Left lobe of liver (tissue), 2 donors: Measurements from ENCODE around the gene PRKAR1B. TPM values are rescaled to one million over a fixed set of nuclear protein-coding genes. Genes with fewer than 3 reads are reported as not detected.
"Not testable (repeated sequence)": the region's sequence is repeated elsewhere in the genome, so short reads cannot be mapped to it uniquely, and the experiment has no call there.

Experiments
- ATAC-seq: fragments of 200-7000 bp; cut with Tn5 transposase; one replicate; pipeline ENCODE4 v1.9.1; 2020; ENCODE audit warnings: mild to moderate bottlenecking, moderate library complexity
- DNase-seq: peaks from one replicate; pipeline ENCODE4 v3.0.0-alpha.2; 2020; ENCODE audit warnings: low spot score
- total RNA-seq: library from RNA; stranded (reverse); gene quantifications from one replicate; pipeline ENCODE4 v1.2.1, GENCODE V29; 2021
- donor health status: DM: no; HTN: no; CAD: no; lungs with moderate emphysema.
- donor health status: DM: no; HTN: yes; CAD: no.

PRKAR1B gene
- total RNA-seq, 1 donor from 2014 or later = 7.0 TPM

DNA sequence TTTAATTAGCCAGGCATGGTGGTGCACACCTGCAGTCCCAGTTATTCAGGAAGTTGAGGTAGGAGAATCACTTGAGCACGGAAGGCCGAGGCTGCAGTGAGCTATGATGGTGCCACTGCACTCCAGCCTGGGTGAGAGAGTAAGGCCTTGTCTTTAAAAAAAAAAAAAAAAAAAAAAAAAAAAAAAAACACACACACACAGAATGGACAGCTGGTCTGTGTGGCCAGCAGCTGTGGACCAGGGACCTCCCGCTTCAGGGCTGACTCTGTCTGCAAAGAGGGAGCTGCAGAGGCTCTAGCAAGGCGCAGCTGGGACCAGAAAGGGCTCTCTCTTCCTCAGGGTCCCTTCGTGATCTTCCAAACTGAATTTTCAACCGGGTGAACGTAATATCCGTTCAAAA, 54.2 kb downstream of the PRKAR1B start:
- ATAC-seq (no peak), DNase-seq (no peak)

DNA sequence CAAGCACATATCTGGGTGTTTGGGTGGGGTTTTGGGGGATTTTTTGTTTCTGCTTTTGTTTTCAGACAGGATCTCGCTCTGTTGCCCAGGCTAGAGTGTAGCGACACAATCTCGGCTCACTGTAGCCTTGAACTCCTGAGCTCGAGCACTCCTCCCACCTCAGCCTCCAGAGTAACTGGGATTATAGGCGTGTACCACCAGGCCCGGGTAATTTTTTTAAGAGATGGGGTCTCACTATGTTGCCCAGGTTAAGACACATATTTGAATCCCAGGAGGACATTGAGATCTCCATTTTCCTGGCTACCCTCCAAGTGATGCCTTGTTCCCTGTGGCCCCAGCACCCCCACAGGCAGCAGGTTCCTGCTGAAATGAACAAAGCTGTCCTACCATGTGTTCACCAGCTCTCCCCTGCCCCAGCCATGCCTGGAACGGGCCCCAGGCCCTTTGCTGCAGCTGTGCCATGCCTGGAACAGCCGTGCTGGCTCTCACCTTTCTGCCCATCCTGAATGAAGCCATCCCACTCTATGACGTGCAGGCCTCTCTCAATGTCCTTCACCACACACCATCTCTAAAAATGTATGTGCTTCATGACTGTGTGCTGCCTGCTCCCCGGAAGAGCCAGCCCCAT, 55.6 kb downstream of the PRKAR1B start:
- DNase-seq = no peak

DNA sequence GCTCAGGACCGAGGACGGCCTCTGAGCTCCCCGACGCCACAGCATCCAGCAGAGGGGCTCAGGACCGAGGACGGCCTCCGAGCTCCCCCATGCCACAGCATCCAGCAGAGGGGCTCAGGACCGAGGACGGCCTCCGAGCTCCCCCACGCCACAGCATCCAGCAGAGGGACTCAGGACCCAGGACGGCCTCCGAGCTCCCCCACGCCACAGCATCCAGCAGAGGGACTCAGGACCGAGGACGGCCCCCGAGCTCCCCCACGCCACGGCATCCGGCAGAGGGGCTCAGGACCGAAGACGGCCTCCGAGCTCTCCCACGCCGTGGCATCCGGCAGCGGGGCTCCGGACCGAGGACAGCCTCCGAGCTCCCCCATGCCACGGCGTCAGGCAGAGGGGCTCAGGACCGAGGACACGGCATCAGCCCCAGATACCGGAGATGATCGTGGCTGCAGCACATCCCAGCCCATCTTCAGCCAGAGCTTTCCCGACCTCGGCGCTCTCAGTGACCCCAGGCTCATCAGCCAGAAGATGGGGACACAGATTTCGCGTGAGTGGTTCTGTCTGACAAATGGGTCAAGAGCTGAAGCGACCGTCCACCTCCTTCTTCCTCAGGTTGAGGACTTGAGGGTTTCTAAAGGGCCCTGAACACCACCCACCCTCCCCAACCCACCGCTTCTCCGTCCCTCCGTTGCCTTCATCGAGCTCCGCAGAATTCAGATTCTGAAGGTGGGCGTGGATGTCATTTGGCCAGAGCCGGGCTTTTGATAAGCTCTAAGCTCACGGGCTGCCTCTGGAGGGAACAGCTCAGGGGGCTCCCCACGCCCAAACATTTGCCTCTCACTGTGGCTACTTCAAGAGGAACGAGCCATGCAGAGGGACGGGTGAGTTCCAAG, 56.3 kb downstream of the PRKAR1B start:
- DNase-seq (no peak), ATAC-seq (no peak)

More for the DNA sequence above, 55.6 kb downstream of the PRKAR1B start:
- no peak for ATAC-seq

DNA sequence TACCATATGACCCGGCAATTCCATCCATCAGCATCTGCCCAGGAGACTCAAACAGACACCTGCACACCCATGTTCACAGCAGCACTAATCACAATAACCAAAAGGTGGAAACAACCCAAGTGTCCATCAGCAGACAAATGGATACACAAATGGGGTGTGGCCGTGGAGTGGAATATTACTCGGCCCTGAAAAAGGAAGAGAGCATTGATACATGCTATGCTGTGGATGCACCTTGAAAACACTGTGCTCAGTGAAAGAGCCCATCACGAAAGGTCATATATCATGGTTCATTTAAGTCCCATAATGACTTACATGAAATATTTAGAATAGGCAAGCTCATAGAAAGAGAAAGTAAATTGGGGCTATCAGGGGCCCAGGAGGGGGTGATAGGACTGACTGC, 58.1 kb downstream of the PRKAR1B start:
- DNase-seq = no peak
- ATAC-seq = no peak

DNA sequence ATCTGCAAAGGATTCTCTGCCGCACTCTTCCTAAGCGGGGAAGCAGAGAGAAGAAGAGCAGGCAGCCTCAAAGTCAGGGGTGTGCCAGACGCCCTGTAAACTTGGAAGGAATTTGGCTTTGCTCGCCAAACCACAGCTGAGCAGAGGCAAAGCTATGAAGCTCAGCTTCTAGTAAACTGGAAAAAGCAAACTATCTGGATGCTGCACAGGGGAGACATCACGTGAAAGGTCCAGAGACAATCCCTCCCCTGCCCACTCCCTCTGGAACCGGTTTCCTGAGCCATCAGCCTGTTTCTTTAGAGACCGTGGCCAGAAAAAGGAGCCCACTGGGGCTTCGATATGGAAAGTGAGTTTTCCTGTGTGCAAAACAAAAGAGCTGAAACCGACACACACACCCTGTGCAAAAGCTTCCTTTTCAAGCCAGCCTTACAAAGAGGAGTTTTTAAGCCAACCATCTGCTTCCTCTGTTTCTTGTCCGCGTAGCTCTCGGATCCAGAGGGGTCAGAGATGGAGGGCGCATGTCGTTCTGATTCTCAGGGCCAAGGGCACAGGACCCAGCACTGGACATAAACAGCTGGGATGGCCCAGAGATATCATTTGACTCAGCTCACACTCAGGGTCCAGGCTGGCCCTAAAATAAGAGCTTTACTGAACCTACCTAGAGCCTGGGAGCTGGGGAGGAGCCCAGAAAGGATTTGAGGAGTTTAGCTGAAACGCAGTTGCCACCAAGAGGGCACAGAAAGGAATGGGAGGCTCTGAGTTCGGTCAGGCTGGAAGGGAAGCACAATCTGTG, 58.7 kb downstream of the PRKAR1B start:
- ATAC-seq (peak; percentile 18), DNase-seq (no peak)

DNA sequence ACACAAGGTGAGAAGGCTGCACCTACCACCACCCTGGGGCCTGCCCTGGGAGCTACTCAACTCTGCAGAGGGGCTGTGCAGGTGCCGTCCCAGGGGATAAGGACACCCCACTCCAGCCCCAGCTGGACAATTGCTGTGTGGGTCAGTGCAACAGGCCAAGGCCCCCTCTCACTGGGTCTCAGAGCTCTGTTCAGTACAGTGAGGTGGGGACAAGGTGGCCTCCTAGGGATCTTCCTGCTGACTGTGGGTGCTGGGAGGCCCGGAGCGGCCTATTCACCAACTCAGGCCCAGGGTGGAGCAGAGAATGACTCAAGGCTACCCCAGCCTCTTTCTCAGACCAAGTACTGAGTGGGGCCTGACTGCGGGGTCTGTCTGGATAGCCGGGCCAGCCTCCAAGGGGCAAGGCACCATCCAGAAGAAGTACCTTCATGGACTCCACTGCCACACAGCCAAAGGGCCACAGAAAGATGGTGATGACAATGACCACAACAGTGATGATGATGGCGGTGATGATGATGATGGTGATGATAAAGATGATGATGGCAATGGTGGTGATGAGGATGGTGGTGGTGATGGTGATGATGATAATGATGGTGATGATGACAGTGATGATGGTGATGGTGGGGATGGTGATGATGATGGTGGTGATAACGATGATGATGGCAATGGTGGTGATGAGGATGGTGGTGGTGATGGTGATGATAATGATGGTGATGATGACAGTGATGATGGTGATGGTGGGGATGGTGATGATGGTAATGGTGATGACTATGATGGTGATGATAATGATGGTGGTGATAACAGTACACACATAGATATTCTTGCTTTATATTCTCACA, 60.4 kb downstream of the PRKAR1B start:
- no peak for ATAC-seq
- no peak for DNase-seq

DNA sequence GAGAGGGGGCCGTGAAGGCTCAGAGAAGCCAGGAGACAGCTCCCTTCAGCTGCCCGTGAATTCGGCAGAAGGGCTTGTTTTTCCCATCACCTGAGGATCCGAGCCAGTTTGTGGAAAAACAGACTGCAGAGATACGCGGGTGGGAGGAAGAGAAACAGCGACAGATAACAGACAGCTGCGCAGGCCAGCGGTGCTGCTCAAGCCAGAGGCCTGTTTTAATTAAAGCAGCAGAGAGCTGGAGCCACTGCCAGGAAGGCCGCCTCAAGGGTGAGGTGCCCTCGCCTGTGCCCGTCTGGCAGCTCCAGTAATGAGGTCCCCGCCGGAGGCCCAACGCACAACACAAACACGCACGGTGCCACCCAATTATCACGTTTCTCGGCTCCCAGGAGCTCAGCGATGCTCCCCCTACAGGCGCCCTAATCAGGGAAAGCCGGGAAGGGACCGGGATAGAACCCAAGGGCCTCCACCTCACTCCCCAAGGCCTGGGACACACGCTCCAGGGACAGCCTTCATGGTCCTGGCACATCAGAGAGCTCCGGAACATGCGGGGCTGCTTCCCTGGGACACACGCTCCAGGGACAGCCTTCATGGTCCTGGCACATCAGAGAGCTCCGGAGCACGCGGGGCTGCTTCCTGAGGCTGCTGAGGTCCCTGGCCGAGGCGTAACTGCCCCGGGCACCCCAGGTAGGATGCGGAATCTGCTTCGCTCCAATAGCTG, 61.2 kb downstream of the PRKAR1B start:
- DNase-seq (no peak), ATAC-seq (peak; percentile 25)

DNA sequence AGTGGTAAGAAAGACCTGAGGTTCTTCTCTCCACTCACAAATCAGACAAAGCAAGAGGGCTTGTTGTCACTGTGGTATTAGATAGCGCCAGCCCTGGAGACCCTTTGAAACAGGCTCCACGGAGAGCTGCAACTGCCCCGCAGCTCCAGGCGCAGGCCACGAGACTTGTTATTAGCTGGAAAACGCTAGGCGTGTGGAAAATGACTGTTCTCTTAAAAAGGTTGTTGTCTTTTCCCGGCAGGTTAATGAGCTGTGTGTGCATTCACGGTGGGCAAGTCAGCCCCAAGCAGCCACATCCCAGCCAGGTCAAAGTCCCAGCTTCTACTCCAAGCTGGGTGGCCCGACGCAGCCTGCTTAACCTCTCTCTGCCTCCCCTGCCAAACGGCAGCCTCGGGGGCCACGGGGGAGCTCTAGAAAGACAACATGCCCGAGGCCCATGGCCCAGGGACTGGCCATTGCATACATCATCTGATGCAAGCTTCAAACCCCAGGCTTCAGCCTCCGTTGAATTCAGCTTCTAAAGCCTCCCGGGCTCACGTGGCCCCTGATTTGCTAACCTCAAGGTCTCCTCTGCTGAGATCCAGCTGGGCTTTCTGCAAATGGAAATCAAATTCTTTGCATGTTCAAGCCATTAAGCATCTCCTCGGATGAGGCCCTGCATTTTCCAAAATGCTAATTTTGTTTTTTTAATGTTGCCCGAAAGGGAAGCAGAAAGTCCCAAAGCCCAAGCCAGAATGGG, 61.9 kb downstream of the PRKAR1B start:
- DNase-seq = no peak
- no peak for ATAC-seq

DNA sequence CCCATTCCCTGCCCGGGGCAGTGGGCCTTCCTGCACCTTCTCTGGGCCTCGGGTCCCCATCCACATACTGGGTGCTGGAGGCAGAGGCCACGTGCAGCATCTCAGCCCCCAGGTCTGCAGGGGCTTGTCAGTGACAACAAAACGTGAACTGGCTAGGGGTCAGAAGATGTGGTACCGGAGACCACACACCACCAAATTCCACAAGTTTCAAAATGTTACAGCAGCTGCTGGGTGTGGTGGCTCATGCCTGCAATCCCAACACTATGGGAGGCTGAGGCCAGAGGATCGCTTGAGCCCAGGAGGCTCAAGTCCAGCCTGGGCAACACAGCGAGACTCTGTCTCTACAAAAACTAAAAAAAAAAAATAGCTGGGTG, 62.7 kb downstream of the PRKAR1B start:
- DNase-seq = no peak

DNA sequence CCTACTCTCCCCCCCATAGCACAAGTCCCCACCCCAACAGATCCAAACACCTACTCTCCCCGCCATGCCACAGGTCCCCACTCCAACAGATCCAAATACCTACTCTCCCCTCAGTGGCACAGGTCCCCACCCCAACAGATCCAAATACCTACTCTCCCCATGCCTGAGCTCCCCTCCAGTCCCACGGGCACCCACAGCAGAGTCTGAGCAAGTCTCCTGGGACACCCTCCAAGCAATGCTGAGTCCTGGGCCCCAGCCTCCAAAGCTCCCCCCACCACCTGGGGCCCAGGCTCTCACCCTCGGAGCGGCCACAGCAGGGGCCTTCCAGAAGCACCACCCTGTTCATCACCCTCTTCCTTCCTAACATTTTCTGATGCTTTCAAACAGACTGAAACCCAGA, 64.5 kb downstream of the PRKAR1B start:
- DNase-seq (no peak), ATAC-seq (no peak)

More for the DNA sequence above, 62.7 kb downstream of the PRKAR1B start:
- no peak for ATAC-seq

DNA sequence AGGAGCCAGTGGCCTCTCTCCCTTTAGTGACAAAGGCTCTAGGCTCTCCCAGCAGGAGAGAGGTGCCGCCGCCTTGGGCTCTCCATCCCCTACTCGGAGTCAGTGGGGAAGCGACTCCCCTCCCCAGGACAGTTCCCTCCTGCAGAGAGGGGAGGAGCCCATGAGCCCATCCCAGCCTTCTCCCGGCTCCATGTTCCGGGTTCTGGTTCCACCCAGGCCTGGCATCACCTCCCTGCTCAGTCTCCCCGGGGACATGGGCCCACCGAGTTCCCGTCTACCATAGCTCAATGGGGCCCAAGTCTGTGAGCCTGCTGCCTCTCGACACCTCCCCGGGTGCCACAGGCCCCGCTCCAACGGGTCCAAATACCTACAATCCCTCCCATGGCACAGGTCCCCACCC, 67.1 kb downstream of the PRKAR1B start:
- ATAC-seq (no peak), DNase-seq (no peak)

DNA sequence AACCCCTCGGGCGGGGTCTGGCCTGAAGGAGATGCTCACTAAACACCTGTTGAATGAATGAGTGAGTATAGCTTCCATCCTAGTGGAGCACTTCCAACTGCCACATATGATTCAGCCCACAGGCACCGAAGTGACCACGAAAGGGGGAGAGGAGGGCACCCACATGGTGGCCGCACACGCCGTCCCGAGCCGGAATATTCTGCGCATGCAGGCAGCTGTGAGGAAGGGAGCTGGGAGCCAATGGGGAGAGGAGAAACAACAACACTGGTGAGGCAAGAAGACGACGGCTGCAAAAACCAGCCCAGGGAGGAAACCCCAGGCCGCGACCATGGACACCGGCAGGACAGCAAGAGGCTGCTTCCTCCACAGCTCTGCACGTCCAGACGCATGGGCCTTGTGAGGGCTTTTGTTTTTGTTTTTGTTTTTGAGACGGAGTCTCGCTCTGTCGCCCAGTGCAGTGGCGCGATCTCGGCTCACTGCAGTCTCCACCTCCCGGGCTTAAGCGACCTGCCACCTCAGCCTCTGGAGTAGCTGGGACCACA, 67.7 kb downstream of the PRKAR1B start:
- DNase-seq (no peak), ATAC-seq (no peak)

DNA sequence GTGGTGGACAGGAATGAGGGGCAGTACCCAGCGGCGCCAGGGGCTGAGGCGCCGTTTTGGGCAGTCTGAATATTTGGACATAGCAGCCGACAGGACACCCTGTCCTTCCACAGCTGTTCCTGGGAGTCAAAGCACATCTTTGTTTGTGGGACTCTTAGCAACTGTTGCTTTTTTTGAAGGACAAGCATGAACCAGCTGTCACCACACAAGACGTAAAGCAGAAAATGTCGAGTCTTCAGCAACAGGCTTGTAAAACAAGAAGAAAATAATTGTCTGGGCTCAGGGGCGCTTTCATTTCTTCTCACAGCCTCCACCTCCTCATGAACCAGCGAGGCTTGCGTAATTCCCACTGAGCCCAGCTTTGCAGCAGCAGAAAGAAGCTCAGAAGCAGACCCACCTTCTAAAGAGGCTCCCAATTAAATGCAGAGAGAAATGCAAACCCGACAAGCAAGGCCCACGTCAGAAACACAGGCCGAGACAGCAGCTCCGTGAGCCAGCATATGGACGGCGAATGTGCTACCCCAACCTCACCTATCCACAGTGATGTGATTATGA, 69.4 kb downstream of the PRKAR1B start:
- no peak for DNase-seq
- ATAC-seq = no peak

DNA sequence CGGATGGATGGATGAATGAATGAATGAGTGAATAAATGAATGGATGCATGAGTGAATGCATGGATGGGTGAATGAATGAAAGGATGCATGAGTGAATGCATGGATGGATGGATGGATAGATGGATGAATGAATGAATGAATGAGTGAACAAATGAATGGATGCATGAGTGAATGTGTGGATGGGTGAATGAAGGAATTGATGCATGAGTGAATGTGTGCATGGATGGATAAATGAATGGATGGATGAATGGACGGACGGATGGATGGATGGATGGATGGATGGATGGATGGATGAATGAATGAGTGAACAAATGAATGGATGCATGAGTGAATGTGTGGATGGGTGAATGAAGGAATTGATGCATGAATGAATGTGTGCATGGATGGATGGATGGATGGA, 70.1 kb downstream of the PRKAR1B start:
- ATAC-seq, DNase-seq: not testable (repeated sequence)

DNA sequence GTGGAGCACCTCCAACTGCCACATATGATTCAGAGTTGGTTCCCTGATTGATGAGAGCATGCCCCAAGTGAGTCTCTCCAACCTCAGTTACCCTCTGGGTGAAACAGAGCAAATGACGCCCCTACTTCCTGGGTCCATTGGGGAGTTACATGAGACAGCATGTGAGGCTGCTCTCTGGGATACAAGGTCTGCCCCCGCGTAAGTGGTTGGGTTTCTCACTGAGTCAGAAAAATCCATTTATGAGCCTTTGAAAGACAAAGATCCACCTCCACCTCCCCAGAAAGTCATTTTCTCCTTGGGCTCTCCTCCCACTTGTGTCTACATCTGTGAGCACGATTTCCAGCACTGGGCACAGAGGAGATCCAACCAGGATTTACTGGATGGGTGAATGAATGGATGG, 71.3 kb downstream of the PRKAR1B start:
- ATAC-seq (no peak), DNase-seq (no peak)

DNA sequence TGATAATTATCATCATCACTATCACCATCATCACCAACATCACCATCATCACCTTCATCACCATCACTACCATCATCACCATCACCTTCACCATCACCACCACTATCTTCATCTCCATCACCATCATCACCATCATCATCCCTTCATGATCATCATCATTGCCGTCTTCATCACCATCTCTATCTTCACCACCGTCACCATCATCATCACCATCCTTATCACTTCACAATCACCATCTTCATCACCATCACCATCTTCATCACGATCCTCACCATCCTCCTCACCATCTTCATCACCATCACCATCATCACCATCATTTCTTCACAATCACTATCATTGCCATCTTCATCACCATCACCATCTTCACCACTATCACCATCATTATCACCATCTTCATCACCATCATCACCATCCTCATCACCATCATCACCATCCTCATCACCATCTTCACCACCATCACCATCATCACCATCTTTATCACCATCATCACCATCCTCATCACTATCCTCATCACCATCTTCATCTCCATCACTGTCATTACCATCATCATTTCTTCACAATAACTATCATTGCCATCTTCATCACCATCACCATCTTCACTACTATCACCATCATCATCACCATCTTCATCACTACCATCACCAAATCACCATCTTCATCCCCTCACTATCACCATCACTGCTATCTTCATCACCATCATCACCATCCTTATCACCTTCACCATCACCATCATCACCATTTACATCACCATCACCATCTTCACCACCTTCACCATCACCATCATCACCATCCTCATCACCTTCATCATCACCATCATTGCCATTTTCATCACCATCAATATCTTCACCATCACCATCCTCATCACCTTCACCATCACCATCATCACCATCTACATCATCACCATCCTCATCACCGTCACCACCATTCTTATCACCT, 73.0 kb downstream of the PRKAR1B start:
- no peak for DNase-seq
- no peak for ATAC-seq

DNA sequence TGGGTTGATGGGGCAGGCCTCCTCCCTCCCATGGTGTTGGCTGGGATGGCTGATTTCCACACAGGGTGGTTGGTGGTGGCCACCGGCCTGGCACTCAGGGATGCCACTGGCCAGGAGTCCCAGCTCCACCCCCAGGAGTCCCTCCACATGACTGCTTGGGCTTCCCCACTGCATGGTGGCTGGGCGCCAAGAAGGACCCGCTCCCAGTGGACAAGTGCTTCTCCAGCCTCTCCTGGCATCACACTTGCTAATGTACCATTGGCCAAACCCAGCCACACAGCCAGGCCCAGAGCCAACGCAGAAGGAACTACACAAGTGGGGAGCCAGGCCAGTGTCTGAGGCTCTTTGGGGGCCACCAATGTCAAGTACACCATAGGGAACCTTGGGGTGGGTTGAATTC, 74.2 kb downstream of the PRKAR1B start:
- DNase-seq (no peak), ATAC-seq (no peak)

DNA sequence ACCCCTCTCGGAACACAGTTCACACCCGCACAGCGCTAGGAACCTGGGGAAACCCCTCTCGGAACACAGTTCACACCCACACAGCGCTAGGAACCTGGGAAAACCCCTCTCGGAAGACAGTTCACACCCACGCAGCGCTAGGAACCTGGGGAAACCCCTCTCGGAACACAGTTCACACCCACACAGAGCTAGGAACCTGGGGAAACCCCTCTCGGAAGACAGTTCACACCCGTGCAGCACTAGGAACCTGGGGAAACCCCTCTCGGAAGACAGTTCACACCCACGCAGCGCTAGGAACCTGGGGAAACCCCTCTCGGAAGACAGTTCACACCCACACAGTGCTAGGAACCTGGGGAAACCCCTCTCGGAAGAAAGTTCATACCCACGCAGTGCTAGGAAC, 74.9 kb downstream of the PRKAR1B start:
- not testable (repeated sequence) for DNase-seq, ATAC-seq
